HUES6 (cell line): ENCODE data around the gene ST6GALNAC2.
"Not testable (repeated sequence)": the region's sequence is repeated elsewhere in the genome, so short reads cannot be mapped to it uniquely, and the experiment has no call there.

Source experiments
- H3K27ac ChIP-seq: 2 replicates; pipeline ENCODE4 v1.7.0; 2013; ENCODE audit warnings: low read depth, mild to moderate bottlenecking, low read length, inconsistent platforms
- H3K27me3 ChIP-seq: 2 replicates; pipeline ENCODE4 v1.6.1; 2013; ENCODE audit warnings: low read length; ENCODE audit not compliant: control insufficient read depth, insufficient read depth
- H3K36me3 ChIP-seq: 2 replicates; pipeline ENCODE4 v1.6.1; 2013; ENCODE audit warnings: low read length; ENCODE audit not compliant: control insufficient read depth, insufficient read depth
- H3K4me1 ChIP-seq: 2 replicates; pipeline ENCODE4 v1.6.1; 2013; ENCODE audit warnings: low read length; ENCODE audit not compliant: control insufficient read depth, insufficient read depth
- H3K4me3 ChIP-seq: 2 replicates; pipeline ENCODE4 v1.5.1; 2013; ENCODE audit warnings: low read depth, low read length
- H3K9ac ChIP-seq: one replicate; pipeline ENCODE4 v1.6.1; 2013; ENCODE audit warnings: mild to moderate bottlenecking, low read length
- H3K9me3 ChIP-seq: 2 replicates; pipeline ENCODE4 v1.6.1; 2013; ENCODE audit warnings: low read depth, low read length; ENCODE audit not compliant: control insufficient read depth, insufficient read depth

ST6GALNAC2 gene

DNA sequence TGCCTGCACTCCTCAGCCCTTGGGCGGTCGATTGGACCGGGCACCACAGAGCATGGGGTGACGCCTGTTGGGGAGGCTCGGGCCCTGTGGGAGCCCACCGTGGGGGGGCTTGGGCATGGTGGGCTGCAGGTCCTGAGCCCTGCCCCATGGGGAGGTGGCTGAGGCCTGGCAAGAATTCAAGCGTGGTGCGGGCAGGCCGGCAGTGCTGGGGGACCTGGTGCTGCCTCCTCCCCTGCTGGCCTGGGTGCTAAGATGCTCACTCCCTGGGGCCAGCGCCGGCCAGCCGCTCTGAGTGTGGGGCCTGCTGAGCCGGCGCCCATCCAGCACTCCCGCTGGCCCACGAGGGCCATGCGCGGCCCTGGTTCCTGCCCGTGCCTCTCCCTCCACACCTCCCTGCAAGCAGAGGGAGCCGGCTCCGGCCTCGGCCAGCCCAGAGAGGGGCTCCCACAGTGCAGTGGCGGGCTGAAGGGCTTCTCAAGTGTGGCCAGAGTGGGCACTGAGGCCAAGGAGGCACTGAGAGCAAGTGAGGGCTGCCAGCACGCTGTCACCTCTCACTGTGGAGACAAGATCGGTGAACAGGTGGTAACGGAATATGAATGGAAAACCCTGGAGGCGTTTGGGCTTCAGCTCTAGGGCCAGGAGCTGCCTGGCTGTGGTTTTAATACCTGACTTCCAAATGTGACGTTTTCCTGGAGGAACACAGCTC lies 29.4 kb upstream of the ST6GALNAC2 start:
- Histone ChIP-seq H3K4me3 (no peak overlapping the region), H3K9me3 (peaks cover 13% of the 10 kb centered on the region), H3K27ac (no peak overlapping the region), H3K9ac (no peak overlapping the region), H3K27me3 (no peaks in the 10 kb centered on the region), H3K4me1 (peaks cover 17% of the 10 kb centered on the region; the same call in 1 of the 2 replicates), H3K36me3 (no peaks in the 10 kb centered on the region)

DNA sequence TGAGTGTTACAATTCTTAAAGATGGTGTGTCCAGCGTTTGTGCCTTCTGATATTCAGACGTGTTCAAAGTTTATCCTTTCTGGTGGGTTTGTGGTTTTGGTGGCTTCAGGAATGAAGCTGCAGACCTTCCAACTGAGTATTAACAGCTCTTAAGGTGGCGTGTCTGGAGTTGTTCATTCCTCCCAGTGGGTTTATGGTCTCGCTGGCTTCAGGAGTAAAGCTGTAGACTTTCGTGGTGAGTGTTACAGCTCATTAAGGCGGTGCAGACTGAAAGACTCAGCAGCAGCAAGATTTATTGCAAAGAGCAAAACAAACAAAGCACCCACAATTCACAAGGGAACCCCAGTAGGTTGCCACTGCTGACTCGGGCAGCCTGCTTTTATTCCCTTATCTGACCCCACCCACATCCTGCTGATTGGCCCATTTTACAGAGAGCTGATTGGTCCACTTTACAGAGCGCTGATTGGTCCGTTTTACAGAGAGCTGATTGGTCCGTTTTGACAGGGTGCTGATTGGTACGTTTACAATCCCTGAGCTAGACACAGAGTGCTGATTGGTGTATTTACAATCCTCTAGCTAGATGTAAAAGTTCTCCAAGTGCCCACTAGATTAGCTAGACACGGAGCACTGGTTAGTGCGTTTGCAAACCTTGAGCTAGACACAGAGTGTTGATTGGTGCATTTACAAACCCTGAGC lies 28.6 kb upstream of the ST6GALNAC2 start:
- H3K27me3 ChIP-seq, H3K9ac ChIP-seq, H3K36me3 ChIP-seq, H3K27ac ChIP-seq, H3K4me3 ChIP-seq: not testable (repeated sequence)
- peaks cover 13% of the 10 kb centered on the region for H3K9me3 ChIP-seq
- peaks cover 17% of the 10 kb centered on the region; the same call in 1 of the 2 replicates for H3K4me1 ChIP-seq

DNA sequence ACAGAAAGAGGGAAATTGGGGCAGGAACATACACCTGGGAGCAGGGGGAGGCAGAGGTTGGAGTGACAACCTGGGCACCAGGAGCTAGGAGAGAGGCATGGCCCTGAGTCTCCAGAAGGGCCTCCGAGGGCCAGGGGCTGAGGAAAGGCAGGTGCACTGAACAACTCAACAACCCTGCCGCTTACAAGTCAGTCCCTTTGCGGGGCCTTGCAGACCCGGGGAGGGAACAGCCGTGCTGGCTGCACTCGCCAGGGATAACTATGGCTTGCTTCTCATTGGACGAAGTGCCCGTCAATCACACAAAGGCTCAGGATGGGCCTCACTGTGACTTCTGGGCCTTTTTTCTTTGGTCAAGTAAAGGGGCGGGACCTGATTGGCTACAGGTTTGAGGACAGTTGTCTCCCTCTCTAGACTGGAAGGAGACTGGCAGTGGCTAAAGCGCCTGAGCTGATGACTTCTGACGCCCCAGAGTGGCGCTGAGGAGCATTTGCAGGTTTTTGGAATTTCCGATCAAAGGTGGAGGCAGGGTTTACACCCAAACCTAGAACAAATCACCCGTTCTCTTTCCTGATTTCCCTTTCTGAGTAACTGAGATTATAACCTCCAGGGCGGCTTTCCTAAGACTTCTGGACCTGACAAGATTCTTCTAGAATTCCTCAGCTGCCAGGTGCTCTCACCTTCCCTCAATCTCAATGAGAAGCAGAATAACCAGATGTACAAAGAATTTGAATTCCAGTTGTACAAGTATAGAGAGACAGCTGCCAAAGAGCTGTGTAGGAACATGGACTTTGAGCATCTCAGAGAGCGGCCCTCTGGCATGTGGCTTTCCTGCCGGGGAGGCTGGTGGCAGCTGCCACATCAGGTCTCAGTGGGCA lies 27.6 kb upstream of the ST6GALNAC2 start:
- Histone ChIP-seq H3K27me3 (no peaks in the 10 kb centered on the region), H3K4me3 (peak overlapping the region; percentile 5; the same call in 1 of the 2 replicates), H3K9ac (peak overlapping the region; percentile 76), H3K27ac (peak overlapping the region; percentile 92; the same call in 1 of the 2 replicates), H3K36me3 (no peaks in the 10 kb centered on the region; the same call in 1 of the 2 replicates), H3K9me3 (peaks cover 13% of the 10 kb centered on the region), H3K4me1 (peaks cover 17% of the 10 kb centered on the region; the same call in 1 of the 2 replicates)

DNA sequence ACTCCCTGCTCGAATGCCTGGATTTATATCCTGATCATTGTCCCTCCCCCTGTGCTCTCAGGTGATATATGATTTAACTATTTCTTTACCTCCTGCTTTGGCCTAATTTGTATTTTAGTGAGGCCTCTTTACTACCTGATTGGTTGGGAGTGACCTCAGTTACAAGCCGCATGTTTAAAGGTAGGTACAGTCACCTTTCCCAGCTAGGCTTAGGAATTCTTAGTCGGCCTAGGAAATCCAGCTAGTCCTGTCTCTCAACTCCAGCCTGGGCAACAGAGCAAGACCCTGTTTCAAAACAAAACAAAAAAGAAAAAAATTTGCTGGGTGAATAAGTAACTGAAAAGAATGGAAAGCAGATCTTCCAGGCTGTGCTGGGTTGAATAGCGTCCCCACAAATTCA lies 26.8 kb upstream of the ST6GALNAC2 start:
- H3K36me3 ChIP-seq: no peaks in the 10 kb centered on the region; the same call in 1 of the 2 replicates
- H3K9me3 ChIP-seq: peaks cover 13% of the 10 kb centered on the region
- H3K27me3 ChIP-seq: no peaks in the 10 kb centered on the region
- peaks cover 17% of the 10 kb centered on the region; the same call in 1 of the 2 replicates for H3K4me1 ChIP-seq
- peak overlapping the region; percentile 5; the same call in 1 of the 2 replicates for H3K4me3 ChIP-seq
- H3K9ac ChIP-seq: peak overlapping the region; percentile 94
- peak overlapping the region; percentile 92; the same call in 1 of the 2 replicates for H3K27ac ChIP-seq

DNA sequence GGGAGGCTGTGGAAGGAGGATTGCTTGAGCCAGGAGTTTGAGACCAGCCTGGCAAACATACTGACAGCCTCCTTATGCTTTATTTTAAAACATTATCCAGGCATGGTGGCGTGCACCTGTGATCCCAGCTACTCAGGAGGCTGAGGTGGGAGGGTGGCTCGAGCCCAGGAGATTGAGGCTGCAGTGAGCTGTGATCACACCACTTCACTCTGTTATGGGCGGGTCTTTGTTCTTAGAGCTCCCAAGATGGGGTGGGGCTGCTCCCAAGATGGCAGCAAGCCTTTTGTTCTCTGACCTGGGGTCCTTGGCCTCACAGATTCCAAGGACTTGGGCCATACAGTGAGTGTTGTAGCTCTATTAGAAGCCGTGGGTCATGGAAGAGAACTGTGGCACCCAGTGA lies 26.1 kb upstream of the ST6GALNAC2 start:
- H3K27ac ChIP-seq: peak overlapping the region; percentile 92; the same call in 1 of the 2 replicates
- peak overlapping the region; percentile 94 for H3K9ac ChIP-seq
- H3K36me3 ChIP-seq: no peaks in the 10 kb centered on the region; the same call in 1 of the 2 replicates
- peaks cover 17% of the 10 kb centered on the region; the same call in 1 of the 2 replicates for H3K4me1 ChIP-seq
- no peaks in the 10 kb centered on the region for H3K27me3 ChIP-seq
- H3K9me3 ChIP-seq: peaks cover 13% of the 10 kb centered on the region
- H3K4me3 ChIP-seq: peak overlapping the region; percentile 41; the same call in 1 of the 2 replicates

DNA sequence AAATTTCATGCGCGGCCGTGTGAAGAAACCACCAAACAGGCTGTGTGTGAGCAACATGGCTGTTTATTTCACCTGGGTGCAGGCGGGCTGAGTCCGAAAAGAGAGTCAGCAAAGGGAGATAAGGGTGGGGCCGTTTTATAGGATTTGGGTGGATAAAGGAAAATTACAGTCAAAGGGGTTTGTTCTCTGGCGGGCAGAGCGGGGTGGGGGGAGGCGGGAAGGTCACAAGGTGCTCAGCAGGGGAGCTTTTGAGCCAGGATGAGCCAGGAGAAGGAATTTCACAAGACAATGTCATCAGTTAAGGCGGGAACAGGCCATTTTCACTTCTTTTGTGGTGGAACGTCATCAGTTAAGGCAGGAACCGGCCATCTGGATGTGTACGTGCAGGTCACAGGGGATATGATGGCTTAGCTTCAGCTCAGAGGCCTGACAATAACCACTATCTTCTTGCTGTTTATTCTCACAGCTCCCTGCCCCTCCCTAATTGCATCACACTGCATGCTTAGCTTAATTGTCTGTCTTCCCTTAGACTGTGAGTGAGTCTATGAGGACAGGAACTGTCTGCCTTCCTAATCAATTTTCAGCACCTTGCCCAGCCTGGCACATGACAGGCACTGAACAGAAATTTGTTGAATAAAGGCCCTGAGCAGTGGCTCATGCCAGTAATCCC lies 25.6 kb upstream of the ST6GALNAC2 start:
- not testable (repeated sequence) for H3K27me3 ChIP-seq, H3K36me3 ChIP-seq
- Histone ChIP-seq H3K4me3 (peak overlapping the region; percentile 62; the same call in 1 of the 2 replicates), H3K9ac (peak overlapping the region; percentile 94), H3K27ac (peak overlapping the region; percentile 92; the same call in 1 of the 2 replicates), H3K9me3 (peaks cover 13% of the 10 kb centered on the region), H3K4me1 (peaks cover 17% of the 10 kb centered on the region; the same call in 1 of the 2 replicates)

DNA sequence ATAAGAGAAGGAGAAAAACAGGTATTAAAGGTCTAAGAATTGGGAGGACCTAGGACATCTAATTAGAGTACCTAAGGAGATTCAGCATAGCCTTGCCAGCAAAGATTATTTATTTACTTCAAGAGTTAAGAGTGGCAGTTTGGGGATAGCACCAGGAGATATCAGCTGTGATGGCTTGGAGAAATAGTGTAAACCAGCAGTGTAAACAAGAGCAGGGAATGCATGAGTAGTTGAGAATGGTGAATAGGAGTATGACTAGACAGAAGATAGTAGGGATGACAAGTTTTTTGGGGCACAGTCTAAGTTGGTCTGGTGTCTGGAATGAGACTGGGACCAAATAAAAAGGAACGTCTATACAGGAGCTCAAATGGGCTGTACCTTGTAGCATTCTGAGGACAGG lies 21.0 kb upstream of the ST6GALNAC2 start:
- H3K9ac ChIP-seq, H3K9me3 ChIP-seq, H3K36me3 ChIP-seq, H3K4me3 ChIP-seq, H3K27me3 ChIP-seq, H3K27ac ChIP-seq: not testable (repeated sequence)
- peaks cover 17% of the 10 kb centered on the region for H3K4me1 ChIP-seq

DNA sequence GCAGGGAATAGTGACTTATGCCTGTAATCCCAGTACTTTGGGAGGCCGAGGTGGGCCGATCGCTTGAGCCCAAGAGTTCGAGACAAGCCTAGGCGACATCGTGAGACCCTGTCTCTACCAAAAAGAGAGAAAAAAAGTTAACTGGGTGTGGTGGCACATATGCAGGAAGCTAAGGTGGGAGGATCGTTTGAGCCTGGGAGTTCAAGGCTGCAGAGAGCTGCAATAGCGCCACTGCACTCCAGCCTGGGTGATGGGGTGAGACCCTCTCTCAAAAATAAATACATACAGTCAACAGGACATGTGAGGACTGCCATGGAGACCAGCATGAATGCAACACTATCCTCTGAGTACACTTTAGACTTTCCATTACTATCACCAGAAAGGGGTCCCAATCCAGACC lies 15.4 kb upstream of the ST6GALNAC2 start:
- no peaks in the 10 kb centered on the region for H3K27me3 ChIP-seq
- H3K9ac ChIP-seq: peak overlapping the region; percentile 17
- H3K27ac ChIP-seq: peak overlapping the region; percentile 55; the same call in 1 of the 2 replicates
- H3K4me1 ChIP-seq: peaks cover 22% of the 10 kb centered on the region
- H3K36me3 ChIP-seq: no peaks in the 10 kb centered on the region; the same call in 1 of the 2 replicates
- H3K9me3 ChIP-seq: peaks cover 4% of the 10 kb centered on the region; the same call in 1 of the 2 replicates
- no peak overlapping the region for H3K4me3 ChIP-seq

DNA sequence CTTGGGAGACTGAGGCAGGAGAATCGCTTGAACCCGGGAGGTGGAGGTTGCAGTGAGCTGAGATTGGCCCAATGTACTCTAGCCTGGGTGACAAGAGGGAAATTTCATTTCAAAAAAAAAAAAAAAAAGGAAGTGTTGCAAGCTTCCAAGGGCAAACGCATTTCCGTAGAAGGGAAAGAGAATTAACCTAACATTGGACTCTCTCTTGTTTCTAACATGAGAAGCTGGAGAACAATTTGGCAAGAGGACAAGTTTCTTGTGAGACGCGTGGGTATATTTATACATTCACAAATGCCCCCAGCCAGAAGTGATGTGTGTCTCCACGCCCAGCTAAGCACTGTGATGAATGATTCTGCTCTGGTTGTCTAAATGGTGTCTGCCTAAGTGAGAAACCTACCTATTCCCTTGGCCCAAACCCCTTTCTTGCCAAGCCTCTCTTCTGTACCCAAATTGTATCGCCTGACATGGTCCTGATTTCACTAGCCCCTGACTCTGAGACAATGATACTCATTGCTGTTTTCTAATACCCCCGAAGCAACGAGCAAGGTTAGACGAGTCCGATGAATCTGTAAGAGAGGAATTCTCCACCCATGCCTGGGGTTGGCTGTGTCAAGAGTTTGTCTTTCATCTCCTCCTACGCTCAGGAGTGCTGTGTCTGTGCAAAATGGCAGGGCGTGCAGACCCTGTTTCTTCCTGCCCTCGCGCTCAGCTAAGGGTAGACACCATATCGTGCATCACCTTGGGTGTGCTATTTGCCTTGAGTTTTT lies 14.2 kb upstream of the ST6GALNAC2 start:
- no peaks in the 10 kb centered on the region for H3K27me3 ChIP-seq
- H3K36me3 ChIP-seq: no peaks in the 10 kb centered on the region; the same call in 1 of the 2 replicates
- H3K4me3 ChIP-seq: no peak overlapping the region
- H3K27ac ChIP-seq: no peak overlapping the region
- peaks cover 4% of the 10 kb centered on the region; the same call in 1 of the 2 replicates for H3K9me3 ChIP-seq
- H3K4me1 ChIP-seq: peaks cover 14% of the 10 kb centered on the region
- H3K9ac ChIP-seq: no peak overlapping the region
